NCI-H1436 (cell line): ENCODE measurements around the gene SLC5A9.
A peak's percentile ranks its signal among the peaks of the same experiment; 100 is the strongest.
"Not testable (repeated sequence)": the region's sequence is repeated elsewhere in the genome, so short reads cannot be mapped to it uniquely, and the experiment has no call there.

Experiments used
- DNase-seq: peaks from one replicate; lab custom pipeline; 2025; lab: John Stamatoyannopoulos, UW

SLC5A9 gene

GRCh38 chr1:48214366-48214765 is 8.2 kb upstream of the SLC5A9 start:
- DNase-seq = not testable (repeated sequence)

GRCh38 chr1:48214820-48215219 is 7.7 kb upstream of the SLC5A9 start:
- DNase-seq = no peak

- no peak for DNase-seq
These were observed 7.3 kb upstream of the SLC5A9 start for GRCh38 chr1:48215222-48215621.

GRCh38 chr1:48215889-48216288 is 6.6 kb upstream of the SLC5A9 start:
- no peak for DNase-seq

- no peak for DNase-seq
These were observed 6.2 kb upstream of the SLC5A9 start for GRCh38 chr1:48216313-48216712.

- DNase-seq = no peak
These were observed 5.6 kb upstream of the SLC5A9 start for GRCh38 chr1:48216941-48217340.

- no peak for DNase-seq
These were observed 4.7 kb upstream of the SLC5A9 start for GRCh38 chr1:48217856-48218255.

GRCh38 chr1:48219803-48220202 is 2.7 kb upstream of the SLC5A9 start:
- no peak for DNase-seq

GRCh38 chr1:48221122-48221521 is 1.4 kb upstream of the SLC5A9 start:
- no peak for DNase-seq

GRCh38 chr1:48221657-48222056 is 859 bp upstream of the SLC5A9 start:
- no peak for DNase-seq

GRCh38 chr1:48223366-48224240 is 1.1 kb downstream of the SLC5A9 start:
- DNase-seq = no peak

- DNase-seq = no peak
These were observed 2.3 kb downstream of the SLC5A9 start for GRCh38 chr1:48224791-48225190.

- no peak for DNase-seq
These were observed 3.1 kb downstream of the SLC5A9 start for GRCh38 chr1:48225579-48225978.

GRCh38 chr1:48227165-48228013 is 4.9 kb downstream of the SLC5A9 start:
- no peak for DNase-seq

- DNase-seq = no peak
These were observed 5.6 kb downstream of the SLC5A9 start for GRCh38 chr1:48228156-48228555.

GRCh38 chr1:48229317-48229716 is 6.8 kb downstream of the SLC5A9 start:
- no peak for DNase-seq

- DNase-seq = no peak
These were observed 7.7 kb downstream of the SLC5A9 start for GRCh38 chr1:48230236-48230635.

- no peak for DNase-seq
These were observed 10.2 kb downstream of the SLC5A9 start for GRCh38 chr1:48232722-48233121.

GRCh38 chr1:48233666-48234485 is 11.4 kb downstream of the SLC5A9 start:
- DNase-seq = no peak

- DNase-seq = no peak
These were observed 13.1 kb downstream of the SLC5A9 start for GRCh38 chr1:48235652-48236051.

GRCh38 chr1:48236716-48237470 is 14.4 kb downstream of the SLC5A9 start:
- DNase-seq = peak; percentile 8
